ENCODE results near the gene ITCH. TPM values are rescaled to one million over a fixed set of nuclear protein-coding genes. Genes with fewer than 3 reads are reported as not detected.
"Not testable (repeated sequence)": the region's sequence is repeated elsewhere in the genome, so short reads cannot be mapped to it uniquely, and the experiment has no call there.

ITCH gene
- polyA plus RNA-seq, 3 donors = 8.3 to 13.3 (median 12.1) TPM

- no peak overlapping the region for H3K27ac ChIP-seq (ENCODE audit: low read depth, low read length)
- 16 to 29% (median 17%) methylated on average over 38 of the region's 38 CpGs for WGBS, 3 donors
Observed at GRCh38 chr20:34475979-34476736, 113.1 kb downstream of the ITCH start.

- WGBS, 3 donors = 93 to 98% (median 94%) methylated on average over 4 of the region's 4 CpGs
- H3K27ac ChIP-seq (ENCODE audit: low read depth, low read length) = no peak overlapping the region
Observed at GRCh38 chr20:34479627-34480026, 116.6 kb downstream of the ITCH start.

- not testable (repeated sequence) for H3K27ac ChIP-seq (ENCODE audit: low read depth, low read length)
- WGBS, 3 donors = 55 to 100% (median 57%) methylated on average over 1 of the region's 1 CpG
Observed at GRCh38 chr20:34482154-34482553, 119.1 kb downstream of the ITCH start.

- 92 to 97% (median 96%) methylated on average over 3 of the region's 3 CpGs for WGBS, 3 donors
- not testable (repeated sequence) for H3K27ac ChIP-seq (ENCODE audit: low read depth, low read length)
Observed at GRCh38 chr20:34483585-34484220, 120.6 kb downstream of the ITCH start.

- 42 to 86% (median 79%) methylated on average over 4 of the region's 4 CpGs for WGBS, 3 donors
Observed at GRCh38 chr20:34485068-34485634, 122.1 kb downstream of the ITCH start.

GRCh38 chr20:34491226-34491931, 128.3 kb downstream of the ITCH start:
- WGBS, 3 donors = 78 to 96% (median 80%) methylated on average over 4 of the region's 4 CpGs
- no peak overlapping the region for H3K27ac ChIP-seq (ENCODE audit: low read depth, low read length)

More at GRCh38 chr20:34485068-34485634, 122.1 kb downstream of the ITCH start:
- no peak overlapping the region for H3K27ac ChIP-seq (ENCODE audit: low read depth, low read length)

GRCh38 chr20:34491932-34492509, 128.9 kb downstream of the ITCH start:
- H3K27ac ChIP-seq (ENCODE audit: low read depth, low read length) = no peak overlapping the region
- 96 to 98% (median 98%) methylated on average over 4 of the region's 4 CpGs for WGBS, 3 donors

GRCh38 chr20:34493646-34494045, 130.6 kb downstream of the ITCH start:
- 85 to 96% (median 95%) methylated on average over 4 of the region's 4 CpGs for WGBS, 3 donors
- no peak overlapping the region for H3K27ac ChIP-seq (ENCODE audit: low read depth, low read length)

GRCh38 chr20:34495307-34495706, 132.2 kb downstream of the ITCH start:
- no peak overlapping the region for H3K27ac ChIP-seq (ENCODE audit: low read depth, low read length)
- WGBS, 3 donors = 92 to 95% (median 95%) methylated on average over 7 of the region's 7 CpGs

- WGBS, 3 donors = 93 to 100% (median 100%) methylated on average over 1 of the region's 1 CpG
Observed at GRCh38 chr20:34495916-34496315, 132.8 kb downstream of the ITCH start.

GRCh38 chr20:34497596-34497995, 134.5 kb downstream of the ITCH start:
- 98 to 99% (median 99%) methylated on average over 6 of the region's 6 CpGs for WGBS, 3 donors
- H3K27ac ChIP-seq (ENCODE audit: low read depth, low read length) = not testable (repeated sequence)

More at GRCh38 chr20:34495916-34496315, 132.8 kb downstream of the ITCH start:
- no peak overlapping the region for H3K27ac ChIP-seq (ENCODE audit: low read depth, low read length)

- H3K27ac ChIP-seq (ENCODE audit: low read depth, low read length) = no peak overlapping the region
- 96 to 100% (median 97%) methylated on average over 1 of the region's 1 CpG for WGBS, 3 donors
Observed at GRCh38 chr20:34500823-34501222, 137.8 kb downstream of the ITCH start.

GRCh38 chr20:34506480-34506879, 143.4 kb downstream of the ITCH start:
- 91 to 94% (median 91%) methylated on average over 3 of the region's 3 CpGs for WGBS, 3 donors
- no peak overlapping the region for H3K27ac ChIP-seq (ENCODE audit: low read depth, low read length)

- H3K27ac ChIP-seq (ENCODE audit: low read depth, low read length) = no peak overlapping the region
- WGBS, 3 donors = 83 to 92% (median 91%) methylated on average over 4 of the region's 4 CpGs
Observed at GRCh38 chr20:34507702-34508413, 144.8 kb downstream of the ITCH start.

GRCh38 chr20:34510575-34510974, 147.5 kb downstream of the ITCH start:
- H3K27ac ChIP-seq (ENCODE audit: low read depth, low read length) = no peak overlapping the region
- 89 to 98% (median 93%) methylated on average over 1 of the region's 1 CpG for WGBS, 3 donors

GRCh38 chr20:34511891-34512265, 148.8 kb downstream of the ITCH start:
- H3K27ac ChIP-seq (ENCODE audit: low read depth, low read length) = no peak overlapping the region

GRCh38 chr20:34512266-34512954, 149.3 kb downstream of the ITCH start:
- H3K27ac ChIP-seq (ENCODE audit: low read depth, low read length) = no peak overlapping the region
- 85 to 92% (median 91%) methylated on average over 4 of the region's 4 CpGs for WGBS, 3 donors

More at GRCh38 chr20:34511891-34512265, 148.8 kb downstream of the ITCH start:
- 67 to 97% (median 96%) methylated on average over 3 of the region's 3 CpGs for WGBS, 3 donors
